ENCODE measurements around the gene MRPS23.
A peak's percentile ranks its signal among the peaks of the same experiment; 100 is the strongest.

DNA sequence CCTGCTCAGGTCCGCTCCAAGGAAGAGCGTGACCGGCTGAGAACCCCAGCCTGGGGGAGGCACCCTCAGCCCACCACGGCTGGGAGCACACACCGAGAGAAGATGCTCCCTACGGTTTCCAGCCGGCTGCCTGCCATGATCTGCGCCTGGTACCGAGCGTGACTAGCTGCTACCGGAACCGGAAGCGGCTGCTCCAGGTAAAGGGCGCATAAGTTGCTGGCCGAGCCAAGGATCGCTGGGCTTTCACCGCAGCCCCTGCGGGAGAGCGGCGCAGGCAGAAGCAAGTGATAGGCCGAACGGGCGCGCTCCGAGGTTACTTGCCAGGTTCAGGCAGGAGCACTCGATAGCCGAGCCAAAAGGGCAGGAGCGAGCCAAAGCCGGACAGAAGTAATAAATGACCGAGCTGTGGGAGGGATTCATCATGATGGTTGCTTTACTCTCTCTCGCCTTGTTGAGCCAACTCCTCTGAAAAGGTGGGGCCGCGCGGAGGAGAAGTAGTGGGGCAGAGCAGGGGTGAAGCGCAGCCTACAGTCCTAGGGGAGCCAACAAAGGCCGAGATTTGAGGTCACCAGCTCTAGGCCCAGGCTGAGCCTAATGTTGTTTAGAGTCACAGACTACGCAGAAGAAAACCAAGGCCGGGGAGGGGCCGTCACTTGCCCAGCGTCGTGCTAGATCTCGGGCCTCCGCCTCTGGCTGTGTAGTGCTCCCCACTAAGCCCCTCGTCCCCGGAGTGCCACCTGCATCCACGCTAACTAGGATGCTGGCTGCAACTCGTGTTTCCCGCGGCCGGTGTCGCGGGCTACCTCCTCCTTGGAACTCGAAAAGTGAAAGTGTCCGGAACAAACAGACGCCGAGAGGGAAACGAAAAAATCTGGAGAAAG, at the start of gene MRPS23:
- TF ChIP-seq, protein P1, sequence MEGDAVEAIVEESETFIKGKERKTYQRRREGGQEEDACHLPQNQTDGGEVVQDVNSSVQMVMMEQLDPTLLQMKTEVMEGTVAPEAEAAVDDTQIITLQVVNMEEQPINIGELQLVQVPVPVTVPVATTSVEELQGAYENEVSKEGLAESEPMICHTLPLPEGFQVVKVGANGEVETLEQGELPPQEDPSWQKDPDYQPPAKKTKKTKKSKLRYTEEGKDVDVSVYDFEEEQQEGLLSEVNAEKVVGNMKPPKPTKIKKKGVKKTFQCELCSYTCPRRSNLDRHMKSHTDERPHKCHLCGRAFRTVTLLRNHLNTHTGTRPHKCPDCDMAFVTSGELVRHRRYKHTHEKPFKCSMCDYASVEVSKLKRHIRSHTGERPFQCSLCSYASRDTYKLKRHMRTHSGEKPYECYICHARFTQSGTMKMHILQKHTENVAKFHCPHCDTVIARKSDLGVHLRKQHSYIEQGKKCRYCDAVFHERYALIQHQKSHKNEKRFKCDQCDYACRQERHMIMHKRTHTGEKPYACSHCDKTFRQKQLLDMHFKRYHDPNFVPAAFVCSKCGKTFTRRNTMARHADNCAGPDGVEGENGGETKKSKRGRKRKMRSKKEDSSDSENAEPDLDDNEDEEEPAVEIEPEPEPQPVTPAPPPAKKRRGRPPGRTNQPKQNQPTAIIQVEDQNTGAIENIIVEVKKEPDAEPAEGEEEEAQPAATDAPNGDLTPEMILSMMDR (IDR thresholded peaks at IDR 0.05) = peak in 2 of 5 experiments; percentile 7 to 17
- TF ChIP-seq EP300 (IDR thresholded peaks at IDR 0.05; ENCODE audit: low read depth) (no peak), POLR2AphosphoS5 (IDR thresholded peaks at IDR 0.05) (peak; percentile 86 to 93 (median 91)), POLR2A (IDR thresholded peaks at IDR 0.05) (peak; percentile 85)

Data from transverse colon (tissue), 4 donors.